Endothelial cell (in vitro differentiated cells): ENCODE results near the gene TTC9C. TPM values are rescaled to one million over a fixed set of nuclear protein-coding genes. Genes with fewer than 3 reads are reported as not detected.
A peak's percentile ranks its signal among the peaks of the same experiment; 100 is the strongest.

Experiments used
- DNase-seq: peaks from one replicate; pipeline ENCODE4 v3.0.0; 2021; ENCODE audit warnings: low spot score
- H3K27ac Mint-ChIP-seq: one replicate; pipeline ENCODE4 v1.8.0; 2021; ENCODE audit warnings: mixed read lengths, inconsistent platforms; ENCODE audit not compliant: unreplicated experiment
- H3K27me3 Mint-ChIP-seq: one replicate; pipeline ENCODE4 v1.8.0; 2021; ENCODE audit warnings: mild to moderate bottlenecking, moderate library complexity, mixed read lengths, inconsistent platforms; ENCODE audit not compliant: unreplicated experiment
- H3K36me3 Mint-ChIP-seq: one replicate; pipeline ENCODE4 v1.8.0; 2021; ENCODE audit warnings: mild to moderate bottlenecking, low read depth, mixed read lengths, inconsistent platforms; ENCODE audit not compliant: unreplicated experiment
- H3K4me1 Mint-ChIP-seq: one replicate; pipeline ENCODE4 v1.8.0; 2021; ENCODE audit warnings: mild to moderate bottlenecking, mixed read lengths, inconsistent platforms; ENCODE audit not compliant: unreplicated experiment
- H3K4me3 Mint-ChIP-seq: one replicate; pipeline ENCODE4 v1.8.0; 2021; ENCODE audit warnings: mild to moderate bottlenecking, mixed read lengths, inconsistent platforms; ENCODE audit not compliant: unreplicated experiment
- H3K9me3 Mint-ChIP-seq: one replicate; pipeline ENCODE4 v1.8.0; 2021; ENCODE audit warnings: mixed read lengths, inconsistent platforms; ENCODE audit not compliant: unreplicated experiment
- total RNA-seq: library from RNA; stranded (reverse); fragmentation: NEBNext Ultra II Directional; extraction: Animal tissue kit (Norgen Biotek cat#: 25700); gene quantifications from one replicate; pipeline ENCODE4 v1.2.1, GENCODE V29; 2021; ENCODE audit not compliant: unreplicated experiment
- TF ChIP-seq, protein P1 (sequence below): fragments of 200-600 bp; sonication (generic); IDR thresholded peaks from one replicate; pipeline ENCODE4 v1.5.0; 2021; ENCODE audit warnings: antibody characterized with exemption; ENCODE audit not compliant: unreplicated experiment

TTC9C gene
- total RNA-seq, 1 donor from 2014 or later, result 38.1 TPM

GRCh38 chr11:62770778-62771143 is 42.5 kb downstream of the TTC9C start:
- Mint-ChIP-seq H3K4me3 (peak overlapping the region; percentile 91), H3K27me3 (peaks cover 6% of the 10 kb centered on the region), H3K27ac (peak overlapping the region; percentile 82), H3K36me3 (peaks cover 15% of the 10 kb centered on the region), H3K9me3 (no peaks in the 10 kb centered on the region), H3K4me1 (peaks cover 9% of the 10 kb centered on the region)
- TF ChIP-seq, protein P1, sequence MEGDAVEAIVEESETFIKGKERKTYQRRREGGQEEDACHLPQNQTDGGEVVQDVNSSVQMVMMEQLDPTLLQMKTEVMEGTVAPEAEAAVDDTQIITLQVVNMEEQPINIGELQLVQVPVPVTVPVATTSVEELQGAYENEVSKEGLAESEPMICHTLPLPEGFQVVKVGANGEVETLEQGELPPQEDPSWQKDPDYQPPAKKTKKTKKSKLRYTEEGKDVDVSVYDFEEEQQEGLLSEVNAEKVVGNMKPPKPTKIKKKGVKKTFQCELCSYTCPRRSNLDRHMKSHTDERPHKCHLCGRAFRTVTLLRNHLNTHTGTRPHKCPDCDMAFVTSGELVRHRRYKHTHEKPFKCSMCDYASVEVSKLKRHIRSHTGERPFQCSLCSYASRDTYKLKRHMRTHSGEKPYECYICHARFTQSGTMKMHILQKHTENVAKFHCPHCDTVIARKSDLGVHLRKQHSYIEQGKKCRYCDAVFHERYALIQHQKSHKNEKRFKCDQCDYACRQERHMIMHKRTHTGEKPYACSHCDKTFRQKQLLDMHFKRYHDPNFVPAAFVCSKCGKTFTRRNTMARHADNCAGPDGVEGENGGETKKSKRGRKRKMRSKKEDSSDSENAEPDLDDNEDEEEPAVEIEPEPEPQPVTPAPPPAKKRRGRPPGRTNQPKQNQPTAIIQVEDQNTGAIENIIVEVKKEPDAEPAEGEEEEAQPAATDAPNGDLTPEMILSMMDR, result no peak
- DNase-seq, result peak; percentile 33

DNA sequence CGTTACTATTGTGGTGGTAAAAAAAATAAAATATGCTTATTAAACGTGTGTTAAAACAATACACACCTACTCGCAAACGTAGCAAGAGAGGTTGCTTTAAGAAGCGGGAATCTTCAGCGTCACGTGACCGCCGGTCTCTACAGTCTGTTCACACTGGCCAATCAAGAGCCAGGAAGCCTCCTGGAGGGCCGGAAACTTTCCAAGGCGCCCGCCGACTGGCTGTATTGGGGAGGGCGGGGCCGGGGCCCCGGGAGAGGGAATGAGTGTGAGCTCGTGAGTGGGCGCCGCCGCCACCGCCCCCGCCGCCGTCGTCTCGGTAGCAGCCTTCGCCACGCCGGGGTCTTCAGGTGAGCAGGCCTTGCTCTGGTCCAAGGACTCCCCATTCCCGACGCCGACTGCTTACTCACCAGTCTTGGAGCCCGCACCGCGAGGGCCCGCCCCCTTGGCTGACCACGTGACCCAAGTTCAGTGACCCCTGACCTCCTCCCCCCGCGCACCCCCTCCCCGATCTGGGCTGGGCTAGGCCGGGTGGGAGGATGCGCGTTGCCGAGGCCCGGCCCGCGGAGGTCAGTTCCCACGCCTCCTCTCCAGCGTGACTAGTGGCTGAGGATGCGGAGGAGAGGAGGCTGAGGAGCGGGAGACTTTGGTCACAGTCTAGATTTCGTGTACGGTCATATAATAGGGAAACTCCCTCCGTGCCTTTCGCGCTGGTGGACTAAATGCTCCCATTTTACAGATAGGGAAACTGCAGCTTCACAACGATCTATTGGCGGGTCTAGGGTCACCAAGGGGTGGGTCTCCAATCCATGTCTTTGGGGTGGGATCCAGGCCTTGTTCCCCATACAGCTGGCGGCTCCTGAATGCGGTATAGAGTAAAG is 43.1 kb downstream of the TTC9C start, which contains the start of gene TAF6L:
Gene TAF6L (plus strand): TSS at position 253 of the 878 bp plus-strand sequence. CDS start 4,388 bp downstream, outside the sequence.
- Mint-ChIP-seq H3K27ac (peak within 1 kb of the TSS; percentile 94), H3K36me3 (peaks cover 14% of the 10 kb centered on the region), H3K4me1 (peaks cover 9% of the 10 kb centered on the region), H3K27me3 (peaks cover 6% of the 10 kb centered on the region), H3K4me3 (peak within 1 kb of the TSS; percentile 92), H3K9me3 (no peaks in the 10 kb centered on the region)
- TF ChIP-seq, protein P1, result no peak
- DNase-seq, result peak; percentile 92

- H3K27ac Mint-ChIP-seq, result no peak overlapping the region
- peaks cover 23% of the 10 kb centered on the region for H3K36me3 Mint-ChIP-seq
- no peak overlapping the region for H3K4me3 Mint-ChIP-seq
- DNase-seq, result no peak
- TF ChIP-seq, protein P1, result no peak
- H3K4me1 Mint-ChIP-seq, result peaks cover 9% of the 10 kb centered on the region
- H3K9me3 Mint-ChIP-seq, result no peaks in the 10 kb centered on the region
- peaks cover 9% of the 10 kb centered on the region for H3K27me3 Mint-ChIP-seq
Observed at GRCh38 chr11:62774407-62774806, 46.1 kb downstream of the TTC9C start.

DNA sequence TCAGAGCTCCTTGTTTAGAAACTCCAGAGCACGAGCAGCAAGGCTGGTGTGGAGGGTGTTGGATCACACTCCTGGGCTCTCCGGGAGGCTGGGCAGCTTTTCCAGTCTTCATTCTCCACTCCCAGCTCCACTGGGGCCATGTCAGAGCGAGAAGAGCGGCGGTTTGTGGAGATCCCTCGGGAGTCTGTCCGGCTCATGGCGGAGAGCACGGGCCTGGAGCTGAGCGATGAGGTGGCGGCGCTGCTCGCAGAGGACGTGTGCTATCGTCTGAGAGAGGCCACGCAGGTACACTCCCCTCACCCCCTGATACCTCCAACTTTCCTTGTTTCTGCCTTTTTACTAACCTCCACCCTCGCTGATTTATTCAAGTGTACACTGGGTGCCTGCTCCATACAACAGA is 47.4 kb downstream of the TTC9C start:
- DNase-seq, result no peak
- peaks cover 9% of the 10 kb centered on the region for H3K27me3 Mint-ChIP-seq
- H3K36me3 Mint-ChIP-seq, result peaks cover 22% of the 10 kb centered on the region
- H3K27ac Mint-ChIP-seq, result no peak overlapping the region
- TF ChIP-seq, protein P1, result no peak
- H3K9me3 Mint-ChIP-seq, result no peaks in the 10 kb centered on the region
- no peak overlapping the region for H3K4me3 Mint-ChIP-seq
- H3K4me1 Mint-ChIP-seq, result peaks cover 4% of the 10 kb centered on the region

DNA sequence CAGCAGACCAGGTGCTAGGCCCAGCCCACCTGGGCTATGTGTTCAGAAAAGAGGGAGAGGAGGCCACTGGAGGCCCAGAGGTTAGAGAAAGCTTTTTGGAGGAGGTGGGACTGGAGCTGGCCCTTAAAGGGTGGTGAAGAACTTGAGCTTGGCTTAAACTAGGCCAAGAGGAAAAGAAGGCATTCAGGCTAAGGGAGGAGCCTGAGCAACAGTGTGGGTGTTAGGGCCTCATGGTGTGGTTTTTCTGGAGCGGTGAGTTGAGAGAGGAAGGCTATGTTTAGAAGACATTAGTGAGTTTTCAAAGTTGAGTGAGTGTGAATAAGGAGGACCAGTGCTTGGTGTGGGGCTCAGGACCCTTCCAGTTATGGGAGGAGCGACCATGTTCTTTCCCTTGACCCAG is 49.1 kb downstream of the TTC9C start:
- H3K27ac Mint-ChIP-seq, result no peak overlapping the region
- no peaks in the 10 kb centered on the region for H3K4me1 Mint-ChIP-seq
- no peak for DNase-seq
- peaks cover 18% of the 10 kb centered on the region for H3K36me3 Mint-ChIP-seq
- H3K9me3 Mint-ChIP-seq, result no peaks in the 10 kb centered on the region
- peak overlapping the region; percentile 26 for H3K4me3 Mint-ChIP-seq
- H3K27me3 Mint-ChIP-seq, result peaks cover 3% of the 10 kb centered on the region
- TF ChIP-seq, protein P1, result no peak
